ENCODE data around the gene TCTN1. TPM values are rescaled to one million over a fixed set of nuclear protein-coding genes. Genes with fewer than 3 reads are reported as not detected.
A peak's percentile ranks its signal among the peaks of the same experiment; 100 is the strongest.
"Not testable (repeated sequence)": the region's sequence is repeated elsewhere in the genome, so short reads cannot be mapped to it uniquely, and the experiment has no call there.

Gene TCTN1
- total RNA-seq, 1 experiment from 2014 or later: 15.7 TPM

- no peak for DNase-seq
- no peak overlapping the region for H3K4me3 ChIP-seq
- H3K36me3 ChIP-seq: no peaks in the 10 kb centered on the region
- H3K9me3 ChIP-seq (replicated peaks): no peaks in the 10 kb centered on the region
- no peaks in the 10 kb centered on the region for H3K4me1 ChIP-seq
- H3K27me3 ChIP-seq: no peaks in the 10 kb centered on the region
- no peak overlapping the region for H3K27ac ChIP-seq
These were observed 14.6 kb upstream of the TCTN1 start for GRCh38 chr12:110599334-110599733.

- no peaks in the 10 kb centered on the region for H3K27me3 ChIP-seq
- DNase-seq: peak in 1 of 2 experiments; percentile 42
These were observed 13.7 kb upstream of the TCTN1 start for GRCh38 chr12:110600254-110600653.

GRCh38 chr12:110602085-110602814, 11.7 kb upstream of the TCTN1 start:
- H3K4me1 ChIP-seq; H3K27me3 ChIP-seq; H3K9me3 ChIP-seq (replicated peaks); H3K4me3 ChIP-seq; H3K27ac ChIP-seq; H3K36me3 ChIP-seq: not testable (repeated sequence)
- peak; percentile 43 to 72 for DNase-seq

More at GRCh38 chr12:110600254-110600653, 13.7 kb upstream of the TCTN1 start:
- Histone ChIP-seq H3K27ac (no peak overlapping the region), H3K9me3 (replicated peaks) (no peaks in the 10 kb centered on the region), H3K4me1 (no peaks in the 10 kb centered on the region), H3K36me3 (no peaks in the 10 kb centered on the region), H3K4me3 (no peak overlapping the region)

GRCh38 chr12:110606253-110606611, 7.7 kb upstream of the TCTN1 start:
- DNase-seq: no peak
- H3K36me3 ChIP-seq: no peaks in the 10 kb centered on the region
- no peak overlapping the region for H3K27ac ChIP-seq
- no peaks in the 10 kb centered on the region for H3K9me3 ChIP-seq (replicated peaks)
- no peaks in the 10 kb centered on the region for H3K27me3 ChIP-seq
- no peaks in the 10 kb centered on the region for H3K4me1 ChIP-seq
- H3K4me3 ChIP-seq: no peak overlapping the region

GRCh38 chr12:110613071-110613770, 708 bp upstream of the TCTN1 start:
- H3K4me1 ChIP-seq: no peaks in the 10 kb centered on the region
- H3K4me3 ChIP-seq: peak overlapping the region; percentile 63
- no peaks in the 10 kb centered on the region for H3K27me3 ChIP-seq
- no peaks in the 10 kb centered on the region for H3K36me3 ChIP-seq
- no peaks in the 10 kb centered on the region for H3K9me3 ChIP-seq (replicated peaks)
- no peak overlapping the region for H3K27ac ChIP-seq
- DNase-seq: no peak

- no peak overlapping the region for H3K27ac ChIP-seq
- H3K4me3 ChIP-seq: no peak overlapping the region
- no peaks in the 10 kb centered on the region for H3K27me3 ChIP-seq
- H3K4me1 ChIP-seq: no peaks in the 10 kb centered on the region
- H3K9me3 ChIP-seq (replicated peaks): no peaks in the 10 kb centered on the region
- no peak for DNase-seq
- H3K36me3 ChIP-seq: no peaks in the 10 kb centered on the region
These were observed 1.2 kb downstream of the TCTN1 start for GRCh38 chr12:110615171-110615570.

- Histone ChIP-seq H3K4me1 (no peaks in the 10 kb centered on the region), H3K27ac (no peak overlapping the region), H3K36me3 (no peaks in the 10 kb centered on the region), H3K4me3 (no peak overlapping the region), H3K9me3 (replicated peaks) (no peaks in the 10 kb centered on the region), H3K27me3 (no peaks in the 10 kb centered on the region)
- DNase-seq: no peak
These were observed 2.7 kb downstream of the TCTN1 start for GRCh38 chr12:110616471-110617115.

GRCh38 chr12:110619534-110619953, 5.6 kb downstream of the TCTN1 start:
- Histone ChIP-seq H3K27ac (no peak overlapping the region), H3K9me3 (replicated peaks) (no peaks in the 10 kb centered on the region), H3K4me3 (no peak overlapping the region), H3K27me3 (no peaks in the 10 kb centered on the region), H3K4me1 (no peaks in the 10 kb centered on the region), H3K36me3 (no peaks in the 10 kb centered on the region)
- DNase-seq: no peak

- H3K9me3 ChIP-seq (replicated peaks): no peaks in the 10 kb centered on the region
- DNase-seq: no peak
- H3K27ac ChIP-seq: no peak overlapping the region
- H3K36me3 ChIP-seq: no peaks in the 10 kb centered on the region
- no peaks in the 10 kb centered on the region for H3K4me1 ChIP-seq
- no peak overlapping the region for H3K4me3 ChIP-seq
- H3K27me3 ChIP-seq: no peaks in the 10 kb centered on the region
These were observed 8.7 kb downstream of the TCTN1 start for GRCh38 chr12:110622582-110622981.

- H3K27ac ChIP-seq: no peak overlapping the region
- no peaks in the 10 kb centered on the region for H3K9me3 ChIP-seq (replicated peaks)
- no peak for DNase-seq
- H3K4me1 ChIP-seq: no peaks in the 10 kb centered on the region
- no peaks in the 10 kb centered on the region for H3K36me3 ChIP-seq
- H3K27me3 ChIP-seq: no peaks in the 10 kb centered on the region
- no peak overlapping the region for H3K4me3 ChIP-seq
These were observed 13.7 kb downstream of the TCTN1 start for GRCh38 chr12:110627500-110628195.

GRCh38 chr12:110635055-110635454, 21.1 kb downstream of the TCTN1 start:
- H3K27ac ChIP-seq: no peak overlapping the region
- no peak overlapping the region for H3K4me3 ChIP-seq
- no peak for DNase-seq
- H3K4me1 ChIP-seq: peaks cover 5% of the 10 kb centered on the region; the same call in 1 of the 2 replicates
- no peaks in the 10 kb centered on the region for H3K27me3 ChIP-seq
- no peaks in the 10 kb centered on the region for H3K36me3 ChIP-seq
- H3K9me3 ChIP-seq (replicated peaks): no peaks in the 10 kb centered on the region

GRCh38 chr12:110636516-110636915, 22.6 kb downstream of the TCTN1 start:
- DNase-seq: no peak
- Histone ChIP-seq H3K27ac (no peak overlapping the region), H3K4me3 (no peak overlapping the region), H3K36me3 (no peaks in the 10 kb centered on the region), H3K9me3 (replicated peaks) (no peaks in the 10 kb centered on the region), H3K27me3 (no peaks in the 10 kb centered on the region), H3K4me1 (peaks cover 10% of the 10 kb centered on the region; the same call in 1 of the 2 replicates)

- no peak overlapping the region for H3K27ac ChIP-seq
These were observed 24.0 kb downstream of the TCTN1 start for GRCh38 chr12:110637869-110638441.

GRCh38 chr12:110638796-110639195, 24.9 kb downstream of the TCTN1 start:
- Histone ChIP-seq H3K36me3 (no peaks in the 10 kb centered on the region), H3K27me3 (no peaks in the 10 kb centered on the region), H3K9me3 (replicated peaks) (no peaks in the 10 kb centered on the region), H3K27ac (no peak overlapping the region), H3K4me1 (peaks cover 14% of the 10 kb centered on the region; the same call in 1 of the 2 replicates), H3K4me3 (no peak overlapping the region)
- no peak for DNase-seq

More at GRCh38 chr12:110637869-110638441, 24.0 kb downstream of the TCTN1 start:
- H3K9me3 ChIP-seq (replicated peaks): no peaks in the 10 kb centered on the region
- no peaks in the 10 kb centered on the region for H3K36me3 ChIP-seq
- peaks cover 14% of the 10 kb centered on the region; the same call in 1 of the 2 replicates for H3K4me1 ChIP-seq
- H3K4me3 ChIP-seq: no peak overlapping the region
- H3K27me3 ChIP-seq: no peaks in the 10 kb centered on the region
- peak in 1 of 2 experiments; percentile 6 for DNase-seq

All from SJCRH30 (cell line).